K562 (cell line): ENCODE results near the gene SNX15.

ENCODE experiments used
- BRD4 ChIP-seq: fragments of 200-600 bp; sonication (generic); IDR thresholded peaks from 2 replicates; pipeline ENCODE4 v1.6.1; 2017; ENCODE audit warnings: inconsistent platforms
- CREBBP ChIP-seq: IDR thresholded peaks from one replicate; pipeline ENCODE4 v1.6.1; 2012; ENCODE audit warnings: low read depth, mild to moderate bottlenecking, control low read depth, inconsistent platforms, low read length
- FOXA1 ChIP-seq: fragments of 450-650 bp; IDR thresholded peaks from 2 replicates; pipeline ENCODE4 v1.6.1; 2016; ENCODE audit warnings: mild to moderate bottlenecking, borderline replicate concordance
- IRF2 ChIP-seq: sonication (generic); formaldehyde crosslinking; IDR thresholded peaks from 2 replicates; pipeline ENCODE4 v1.8.1; 2022; ENCODE audit warnings: mild to moderate bottlenecking, missing genetic modification reagents
- POLR2A ChIP-seq: fragments of 450-650 bp; conservative IDR thresholded peaks from 2 replicates; pipeline ENCODE4 v1.6.1; 2016
- TF ChIP-seq, protein P1 (sequence below), 3 experiments: IDR thresholded peaks in 2 of 3; conservative IDR thresholded peaks in 1 of 3; 2 replicates each; pipeline ENCODE4 v1.5.1; 2011 to 2012; ENCODE audit warnings: low read length in 3 of 3, mild to moderate bottlenecking in 3 of 3, control low read depth in 2 of 3, improper control_type of control experiment in 1 of 3, inconsistent platforms in 1 of 3, low read depth in 1 of 3, mixed read lengths in 1 of 3, moderate library complexity in 1 of 3; ENCODE audit not compliant: insufficient read depth in 2 of 3
- TF ChIP-seq, protein P2 (sequence below): fragments of 450-650 bp; formaldehyde crosslinking; IDR thresholded peaks from 2 replicates; pipeline ENCODE4 v1.4.0; 2020; ENCODE audit warnings: mild to moderate bottlenecking, moderate library complexity

DNA sequence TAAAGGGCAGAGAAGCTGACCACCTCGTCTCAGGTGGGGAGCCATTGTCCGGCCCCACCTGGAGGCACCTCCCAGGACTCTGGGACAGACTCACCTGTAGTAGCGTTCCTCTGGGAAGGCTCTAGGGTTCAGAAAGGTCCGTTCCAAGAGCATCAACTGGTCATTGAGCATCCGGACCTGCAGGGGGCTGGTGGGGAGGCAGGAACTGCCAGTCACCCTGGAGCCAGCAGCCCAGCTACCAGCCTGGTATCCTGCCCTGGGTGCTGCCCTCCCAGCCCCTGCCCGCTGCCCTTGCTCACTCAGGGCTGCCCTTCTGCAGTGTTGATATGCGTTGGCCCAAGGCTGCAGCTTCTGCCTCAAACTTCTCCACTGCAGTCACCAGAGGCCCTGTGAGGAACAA, 18.5 kb downstream of the SNX15 start:
- TF ChIP-seq IRF2 (CRISPR knock-in tag), result no peak
- TF ChIP-seq, protein P1, sequence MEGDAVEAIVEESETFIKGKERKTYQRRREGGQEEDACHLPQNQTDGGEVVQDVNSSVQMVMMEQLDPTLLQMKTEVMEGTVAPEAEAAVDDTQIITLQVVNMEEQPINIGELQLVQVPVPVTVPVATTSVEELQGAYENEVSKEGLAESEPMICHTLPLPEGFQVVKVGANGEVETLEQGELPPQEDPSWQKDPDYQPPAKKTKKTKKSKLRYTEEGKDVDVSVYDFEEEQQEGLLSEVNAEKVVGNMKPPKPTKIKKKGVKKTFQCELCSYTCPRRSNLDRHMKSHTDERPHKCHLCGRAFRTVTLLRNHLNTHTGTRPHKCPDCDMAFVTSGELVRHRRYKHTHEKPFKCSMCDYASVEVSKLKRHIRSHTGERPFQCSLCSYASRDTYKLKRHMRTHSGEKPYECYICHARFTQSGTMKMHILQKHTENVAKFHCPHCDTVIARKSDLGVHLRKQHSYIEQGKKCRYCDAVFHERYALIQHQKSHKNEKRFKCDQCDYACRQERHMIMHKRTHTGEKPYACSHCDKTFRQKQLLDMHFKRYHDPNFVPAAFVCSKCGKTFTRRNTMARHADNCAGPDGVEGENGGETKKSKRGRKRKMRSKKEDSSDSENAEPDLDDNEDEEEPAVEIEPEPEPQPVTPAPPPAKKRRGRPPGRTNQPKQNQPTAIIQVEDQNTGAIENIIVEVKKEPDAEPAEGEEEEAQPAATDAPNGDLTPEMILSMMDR (IDR thresholded peaks at IDR 0.05 in 2 of 3, conservative IDR thresholded peaks at IDR 0.05 in 1 of 3; ENCODE audit: insufficient read depth in 2 of 3, low read depth in 1 of 3, low read length in 3 of 3), result no peak
- no peak for TF ChIP-seq CREBBP
- TF ChIP-seq, protein P2, sequence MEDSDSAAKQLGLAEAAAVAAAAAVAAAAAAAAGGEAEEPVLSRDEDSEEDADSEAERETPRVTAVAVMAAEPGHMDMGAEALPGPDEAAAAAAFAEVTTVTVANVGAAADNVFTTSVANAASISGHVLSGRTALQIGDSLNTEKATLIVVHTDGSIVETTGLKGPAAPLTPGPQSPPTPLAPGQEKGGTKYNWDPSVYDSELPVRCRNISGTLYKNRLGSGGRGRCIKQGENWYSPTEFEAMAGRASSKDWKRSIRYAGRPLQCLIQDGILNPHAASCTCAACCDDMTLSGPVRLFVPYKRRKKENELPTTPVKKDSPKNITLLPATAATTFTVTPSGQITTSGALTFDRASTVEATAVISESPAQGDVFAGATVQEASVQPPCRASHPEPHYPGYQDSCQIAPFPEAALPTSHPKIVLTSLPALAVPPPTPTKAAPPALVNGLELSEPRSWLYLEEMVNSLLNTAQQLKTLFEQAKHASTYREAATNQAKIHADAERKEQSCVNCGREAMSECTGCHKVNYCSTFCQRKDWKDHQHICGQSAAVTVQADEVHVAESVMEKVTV (CRISPR knock-in tag), result no peak
- TF ChIP-seq FOXA1, result no peak
- TF ChIP-seq BRD4, result no peak
- TF ChIP-seq POLR2A, result no peak
